GM12892 (cell line): ENCODE data around the gene TMEM39B.
"Not testable (repeated sequence)": the region's sequence is repeated elsewhere in the genome, so short reads cannot be mapped to it uniquely, and the experiment has no call there.

Source experiments
- DNase-seq: peaks from one replicate; pipeline ENCODE4 v3.0.0; 2011; ENCODE audit not compliant: insufficient read length
- FAIRE-seq: peaks from 2 replicates; lab custom pipeline; 2011; peaks lifted over from hg19 to GRCh38; lab: Jason Lieb, UNC
- POLR2A ChIP-seq: IDR thresholded peaks from 2 replicates; pipeline ENCODE4 v1.6.1; 2011; ENCODE audit warnings: low read depth, low read length, control low read depth
- POLR2AphosphoS5 ChIP-seq: IDR thresholded peaks from 2 replicates; pipeline ENCODE4 v1.6.1; 2011; ENCODE audit warnings: low read depth, low read length, control low read depth
- TAF1 ChIP-seq: IDR thresholded peaks from 2 replicates; pipeline ENCODE4 v1.6.1; 2011; ENCODE audit warnings: low read depth, mild to moderate bottlenecking, control low read depth, low read length, borderline replicate concordance

Gene TMEM39B

GRCh38 chr1:32071758-32072621 lies 749 bp upstream of the TMEM39B start:
- DNase-seq (no peak), FAIRE-seq (peak; percentile 54)
- TF ChIP-seq POLR2AphosphoS5 (no peak), POLR2A (no peak), TAF1 (no peak)

- TF ChIP-seq TAF1 (no peak), POLR2AphosphoS5 (no peak), POLR2A (no peak)
- DNase-seq (no peak), FAIRE-seq (no peak)
Observed at GRCh38 chr1:32073299-32074229, 825 bp downstream of the TMEM39B start.

GRCh38 chr1:32074841-32075240 lies 2.1 kb downstream of the TMEM39B start:
- DNase-seq (no peak), FAIRE-seq (no peak)
- TF ChIP-seq POLR2AphosphoS5 = no peak
- no peak for TF ChIP-seq POLR2A
- TF ChIP-seq TAF1 = no peak

GRCh38 chr1:32077451-32077850 lies 4.7 kb downstream of the TMEM39B start:
- DNase-seq (no peak), FAIRE-seq (no peak)
- TF ChIP-seq POLR2AphosphoS5 (no peak), TAF1 (no peak), POLR2A (no peak)

- no peak for TF ChIP-seq TAF1
- no peak for TF ChIP-seq POLR2AphosphoS5
- TF ChIP-seq POLR2A = no peak
- FAIRE-seq = no peak
Observed at GRCh38 chr1:32082022-32082421, 9.3 kb downstream of the TMEM39B start.

GRCh38 chr1:32086381-32086780 lies 13.6 kb downstream of the TMEM39B start:
- not testable (repeated sequence) for FAIRE-seq, DNase-seq

More at GRCh38 chr1:32082022-32082421, 9.3 kb downstream of the TMEM39B start:
- no peak for DNase-seq

- FAIRE-seq (no peak), DNase-seq (no peak)
- TF ChIP-seq POLR2A (no peak), POLR2AphosphoS5 (no peak), TAF1 (no peak)
Observed at GRCh38 chr1:32091176-32091575, 18.4 kb downstream of the TMEM39B start.

- FAIRE-seq = no peak
- TF ChIP-seq POLR2A = no peak
Observed at GRCh38 chr1:32091591-32091990, 18.9 kb downstream of the TMEM39B start.

GRCh38 chr1:32094746-32095521 lies 22.2 kb downstream of the TMEM39B start:
- no peak for TF ChIP-seq POLR2A
- TF ChIP-seq POLR2AphosphoS5 = no peak
- no peak for TF ChIP-seq TAF1
- no peak for DNase-seq
- no peak for FAIRE-seq

More at GRCh38 chr1:32091591-32091990, 18.9 kb downstream of the TMEM39B start:
- no peak for DNase-seq

- FAIRE-seq (no peak), DNase-seq (no peak)
- no peak for TF ChIP-seq TAF1
- TF ChIP-seq POLR2AphosphoS5 = no peak
- no peak for TF ChIP-seq POLR2A
Observed at GRCh38 chr1:32099426-32099825, 26.7 kb downstream of the TMEM39B start.

GRCh38 chr1:32100359-32100758 lies 27.6 kb downstream of the TMEM39B start:
- FAIRE-seq (no peak), DNase-seq (no peak)
- TF ChIP-seq POLR2A = no peak
- TF ChIP-seq POLR2AphosphoS5 = no peak
- TF ChIP-seq TAF1 = no peak
